UCSD-AML1 (cell line): ENCODE data around the gene CFAP74.
A peak's percentile ranks its signal among the peaks of the same experiment; 100 is the strongest.
"Not testable (repeated sequence)": the region's sequence is repeated elsewhere in the genome, so short reads cannot be mapped to it uniquely, and the experiment has no call there.

Experiments
- DNase-seq: peaks from one replicate; lab custom pipeline; 2025; ENCODE audit not compliant: unreplicated experiment; lab: John Stamatoyannopoulos, UW

Gene CFAP74

GRCh38 chr1:1900883-1901640 lies 102.5 kb downstream of the CFAP74 start:
- DNase-seq = no peak

GRCh38 chr1:1899967-1900327 lies 103.6 kb downstream of the CFAP74 start:
- no peak for DNase-seq

DNA sequence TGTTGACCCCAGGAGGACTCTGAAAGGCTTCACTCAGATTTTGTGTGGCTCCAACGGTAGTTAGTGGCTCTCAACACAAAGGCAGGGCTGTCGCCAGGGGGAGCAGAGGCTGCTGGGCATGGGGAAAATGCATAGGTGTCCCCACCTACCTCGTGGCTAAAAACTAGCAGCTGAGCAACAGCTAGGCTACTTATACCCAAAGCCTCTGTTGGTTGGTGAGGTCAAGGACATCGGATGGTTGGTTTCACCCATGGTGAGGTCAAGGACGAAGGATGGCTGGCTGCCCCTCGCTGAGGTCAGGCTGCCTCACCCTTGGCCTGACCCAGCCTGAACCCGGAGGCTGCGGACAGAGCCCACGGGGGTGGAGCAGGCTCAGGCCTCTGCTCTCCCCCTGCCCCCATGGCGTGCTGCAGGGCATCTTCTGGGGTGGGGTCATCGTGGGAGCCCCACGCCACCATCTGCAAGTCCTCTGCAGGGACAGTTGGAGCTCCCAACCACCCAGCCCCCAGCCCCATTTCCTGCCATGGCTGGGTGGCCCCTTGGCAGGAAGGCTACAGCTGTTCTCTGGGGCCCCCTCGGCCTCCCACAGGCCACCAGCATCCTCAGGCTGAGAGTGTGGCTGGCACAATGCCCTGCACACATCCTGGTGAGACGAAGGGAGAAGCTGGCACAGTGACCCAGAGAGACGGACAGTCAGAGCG lies 104.2 kb downstream of the CFAP74 start:
- DNase-seq = peak; percentile 55

GRCh38 chr1:1898246-1898933 lies 105.2 kb downstream of the CFAP74 start:
- DNase-seq = no peak

- no peak for DNase-seq
Observed at GRCh38 chr1:1895456-1896336, 107.9 kb downstream of the CFAP74 start.

DNA sequence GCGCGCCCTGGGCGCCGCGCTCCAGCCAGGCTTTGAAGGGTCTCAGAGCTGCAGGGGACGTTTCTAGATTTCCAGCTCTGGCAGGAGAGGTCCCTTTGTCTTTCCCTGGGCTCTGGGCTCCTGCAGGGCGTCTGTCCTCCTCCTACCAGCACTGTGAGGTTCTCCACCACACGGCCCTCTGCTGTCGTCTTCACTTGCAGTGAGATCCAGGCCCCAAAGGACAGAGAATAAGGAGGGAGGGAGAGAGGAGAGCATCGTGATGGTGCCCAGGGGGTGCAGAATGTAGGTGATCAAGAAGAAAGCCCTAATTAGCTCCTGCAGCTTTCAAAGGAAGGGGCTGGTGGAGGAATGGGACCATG lies 108.5 kb downstream of the CFAP74 start:
- no peak for DNase-seq

DNA sequence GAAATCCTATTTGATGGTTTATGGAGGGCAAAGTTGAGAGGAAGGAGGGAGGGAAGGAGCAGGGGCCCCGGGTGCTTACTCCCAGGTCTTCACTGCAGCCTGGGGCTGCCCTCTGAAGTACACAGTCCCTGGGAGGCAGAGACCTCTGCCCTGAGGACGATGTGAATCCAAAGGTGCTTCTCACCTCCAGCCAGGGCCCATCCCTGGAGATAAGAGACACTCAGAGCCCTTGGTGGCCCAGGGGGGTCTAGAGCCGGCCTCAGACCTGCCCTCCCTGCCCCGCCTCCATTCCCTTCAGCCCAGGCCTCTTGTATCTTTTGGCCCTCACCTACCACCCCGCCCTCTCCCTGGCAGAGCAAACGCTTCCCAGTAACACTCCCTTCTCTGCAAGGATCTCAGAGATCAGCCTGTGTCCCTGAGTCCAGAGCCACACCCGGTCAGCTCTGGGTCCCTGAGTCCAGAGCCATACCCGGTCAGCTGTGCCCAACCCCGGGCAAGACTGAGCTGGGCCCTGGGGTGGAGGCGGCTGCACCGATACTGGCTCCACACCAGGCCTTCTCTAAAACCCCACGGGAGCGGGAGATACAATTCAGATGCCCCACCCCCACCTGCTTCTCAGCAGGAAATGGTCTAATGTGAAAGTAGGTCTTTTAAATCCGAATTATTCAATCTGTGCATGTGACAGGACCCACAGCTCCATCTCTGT lies 109.1 kb downstream of the CFAP74 start:
- DNase-seq = no peak

DNA sequence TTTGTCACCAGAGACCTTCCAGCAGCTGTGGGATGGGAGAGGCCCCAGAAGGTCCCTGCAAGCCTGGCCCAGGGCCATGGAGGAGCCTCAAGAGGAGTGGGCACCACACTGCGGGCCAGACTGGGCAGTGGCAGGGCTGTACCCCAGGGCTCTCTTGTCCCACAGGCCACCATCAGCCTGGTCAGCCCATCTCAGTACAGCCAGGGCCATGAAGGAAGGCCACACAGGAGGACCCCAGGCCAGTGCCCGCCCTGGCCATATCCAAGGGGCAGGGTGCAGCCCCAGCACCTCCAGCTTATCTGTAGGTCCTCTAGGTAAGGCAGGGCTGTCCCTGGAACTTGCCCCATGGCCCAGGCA lies 109.6 kb downstream of the CFAP74 start:
- no peak for DNase-seq

- DNase-seq = no peak
Observed at GRCh38 chr1:1893291-1893985, 110.1 kb downstream of the CFAP74 start.

GRCh38 chr1:1892763-1893120 lies 110.8 kb downstream of the CFAP74 start:
- DNase-seq = no peak

GRCh38 chr1:1892079-1892762 lies 111.4 kb downstream of the CFAP74 start:
- no peak for DNase-seq

- DNase-seq = peak; percentile 83
Observed at GRCh38 chr1:1891349-1892078, 112.1 kb downstream of the CFAP74 start.

GRCh38 chr1:1890506-1891348 lies 112.9 kb downstream of the CFAP74 start, which contains the start of gene GNB1:
Gene GNB1 (minus strand): TSS chr1:1891087. CDS start chr1:1825453, 65,634 bp downstream.
- DNase-seq = peak; percentile 92

DNA sequence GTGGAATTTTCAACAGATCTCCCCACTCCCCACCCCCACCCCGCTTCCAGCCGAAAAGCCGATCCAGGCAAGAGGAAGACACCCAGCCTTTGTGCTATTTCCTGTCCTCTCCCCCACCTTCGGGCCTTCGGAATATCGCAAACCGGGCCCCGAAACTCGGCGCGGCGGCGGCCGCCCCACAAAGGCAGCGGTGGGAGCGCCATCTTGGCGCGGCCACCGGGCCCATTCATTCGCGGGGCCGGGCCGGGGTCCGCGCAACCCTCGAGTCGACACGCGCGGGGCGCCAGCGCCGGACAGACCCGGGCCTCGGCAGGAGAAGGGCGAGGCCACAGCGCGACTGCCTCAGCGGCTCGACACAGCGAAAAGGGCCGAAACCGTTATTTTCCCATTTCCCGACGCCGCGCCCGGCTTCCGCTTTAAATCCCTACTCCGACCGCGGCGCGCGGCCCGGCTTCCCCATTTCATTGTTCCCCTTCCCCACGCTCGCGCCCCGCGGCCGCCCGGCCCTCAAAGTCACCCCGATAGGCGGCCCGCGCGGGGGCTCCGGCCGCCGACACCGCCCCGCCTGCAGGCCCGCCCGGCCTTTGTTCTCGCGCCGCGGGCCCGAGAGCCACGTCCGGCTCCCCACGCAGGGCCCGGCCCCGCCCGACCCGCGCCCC lies 113.6 kb downstream of the CFAP74 start:
- peak; percentile 65 for DNase-seq

DNA sequence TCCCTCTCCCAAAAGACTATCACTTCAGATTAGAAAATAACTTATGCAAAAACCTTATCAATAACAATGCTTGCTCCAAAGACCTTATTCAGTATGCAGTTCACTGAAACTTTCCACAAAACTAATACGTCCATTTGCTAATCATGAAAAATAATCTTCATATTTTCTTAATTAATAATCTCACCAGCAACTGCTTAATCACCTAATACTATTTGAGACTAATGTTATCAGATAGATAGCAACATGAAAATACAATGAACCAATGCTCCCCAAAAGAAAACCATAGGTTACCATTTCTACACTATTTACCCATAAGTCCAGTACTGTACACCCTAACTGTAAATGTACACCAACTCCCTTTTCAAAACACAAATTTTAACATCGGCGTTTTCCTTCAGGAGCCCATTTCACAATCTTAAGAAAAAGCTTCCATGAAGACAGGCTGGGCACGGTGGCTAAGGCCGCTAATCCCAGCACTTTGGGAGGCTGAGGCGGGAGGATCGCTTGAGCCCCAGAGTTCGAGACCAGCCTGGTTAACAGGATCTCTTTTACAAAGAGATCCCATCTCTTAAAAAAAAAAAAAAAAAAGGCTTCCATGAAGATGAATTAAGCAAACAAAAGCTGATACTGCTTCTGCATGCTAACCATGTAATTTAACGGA lies 114.4 kb downstream of the CFAP74 start:
- no peak for DNase-seq

DNA sequence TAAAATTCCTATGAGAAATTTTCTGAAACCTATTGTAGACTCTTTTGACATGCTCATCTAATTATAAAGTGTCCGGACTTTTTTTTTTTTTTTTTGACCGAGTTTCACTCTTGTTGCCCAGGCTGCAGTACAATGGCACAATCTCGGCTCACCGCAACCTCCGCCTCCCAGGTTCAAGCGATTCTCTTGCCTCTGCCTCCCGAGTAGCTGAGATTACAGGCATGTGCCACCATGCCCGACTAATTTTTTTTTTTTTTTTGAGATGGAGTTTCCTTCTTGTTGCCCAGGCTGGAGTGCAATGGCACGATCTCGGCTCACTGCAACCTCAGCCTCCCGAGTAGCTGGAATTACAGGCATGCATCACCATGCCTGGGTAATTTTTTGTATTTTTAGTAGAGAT lies 119.7 kb downstream of the CFAP74 start:
- DNase-seq = not testable (repeated sequence)
